ENCODE results near the gene HSD11B2. TPM values are rescaled to one million over a fixed set of nuclear protein-coding genes. Genes with fewer than 3 reads are reported as not detected.

HSD11B2 gene
- 38.7 and 44.5 TPM in 2 replicates for total RNA-seq
- long read RNA-seq, partial matches to known transcripts = 0 of 1 reads
- long read RNA-seq, other reads (novel, unspliced or antisense) = 1 of 1 reads

GRCh38 chr16:67430977-67431774 lies at the start of gene HSD11B2:
TSS of gene HSD11B2 (plus strand) at chr16:67431121. CDS start at chr16:67431249, 128 bp downstream.
- H3K36me3 Mint-ChIP-seq (ENCODE audit: insufficient read depth) = no peaks in the 10 kb centered on the region
- H3K27me3 Mint-ChIP-seq = peaks cover 26% of the 10 kb centered on the region
- H3K4me1 Mint-ChIP-seq (ENCODE audit: low read depth) = peaks cover 15% of the 10 kb centered on the region
- peak within 1 kb of the TSS; percentile 85 for H3K4me3 Mint-ChIP-seq (ENCODE audit: low read depth)
- TF ChIP-seq CTCF (IDR thresholded peaks at IDR 0.05; ENCODE audit: unreplicated experiment) = peak; percentile 23
- DNase-seq (ENCODE audit: low spot score, unreplicated experiment) = peak; percentile 56
- H3K27ac Mint-ChIP-seq = peak within 1 kb of the TSS; percentile 95
- no peaks in the 10 kb centered on the region for H3K9me3 Mint-ChIP-seq (ENCODE audit: low read depth)

- no peak overlapping the region for H3K4me3 Mint-ChIP-seq (ENCODE audit: low read depth)
- no peak for TF ChIP-seq CTCF (IDR thresholded peaks at IDR 0.05; ENCODE audit: unreplicated experiment)
- peaks cover 19% of the 10 kb centered on the region for H3K27me3 Mint-ChIP-seq
- H3K36me3 Mint-ChIP-seq (ENCODE audit: insufficient read depth) = no peaks in the 10 kb centered on the region
- no peak for DNase-seq (ENCODE audit: low spot score, unreplicated experiment)
- peaks cover 4% of the 10 kb centered on the region for H3K4me1 Mint-ChIP-seq (ENCODE audit: low read depth)
- H3K27ac Mint-ChIP-seq = no peak overlapping the region
- H3K9me3 Mint-ChIP-seq (ENCODE audit: low read depth) = no peaks in the 10 kb centered on the region
Observed at GRCh38 chr16:67383284-67383683, 47.6 kb upstream of the HSD11B2 start.

GRCh38 chr16:67384778-67385510 lies 46.0 kb upstream of the HSD11B2 start:
- Mint-ChIP-seq H3K27ac (no peak overlapping the region), H3K4me3 (ENCODE audit: low read depth) (no peak overlapping the region), H3K27me3 (peaks cover 23% of the 10 kb centered on the region), H3K4me1 (ENCODE audit: low read depth) (no peaks in the 10 kb centered on the region), H3K36me3 (ENCODE audit: insufficient read depth) (peaks cover 1% of the 10 kb centered on the region), H3K9me3 (ENCODE audit: low read depth) (no peaks in the 10 kb centered on the region)
- no peak for DNase-seq (ENCODE audit: low spot score, unreplicated experiment)
- TF ChIP-seq CTCF (IDR thresholded peaks at IDR 0.05; ENCODE audit: unreplicated experiment) = no peak

- TF ChIP-seq CTCF (IDR thresholded peaks at IDR 0.05; ENCODE audit: unreplicated experiment) = no peak
- H3K27ac Mint-ChIP-seq = no peak overlapping the region
- no peaks in the 10 kb centered on the region for H3K4me1 Mint-ChIP-seq (ENCODE audit: low read depth)
- peaks cover 1% of the 10 kb centered on the region for H3K36me3 Mint-ChIP-seq (ENCODE audit: insufficient read depth)
- no peak for DNase-seq (ENCODE audit: low spot score, unreplicated experiment)
- peaks cover 29% of the 10 kb centered on the region for H3K27me3 Mint-ChIP-seq
- no peaks in the 10 kb centered on the region for H3K9me3 Mint-ChIP-seq (ENCODE audit: low read depth)
- H3K4me3 Mint-ChIP-seq (ENCODE audit: low read depth) = no peak overlapping the region
Observed at GRCh38 chr16:67386861-67387455, 44.0 kb upstream of the HSD11B2 start.

- H3K27me3 Mint-ChIP-seq = peaks cover 33% of the 10 kb centered on the region
- H3K36me3 Mint-ChIP-seq (ENCODE audit: insufficient read depth) = peaks cover 1% of the 10 kb centered on the region
- no peak for DNase-seq (ENCODE audit: low spot score, unreplicated experiment)
Observed at GRCh38 chr16:67387479-67388079, 43.3 kb upstream of the HSD11B2 start.

More at GRCh38 chr16:67387479-67388079, 43.3 kb upstream of the HSD11B2 start:
- no peak for TF ChIP-seq CTCF (IDR thresholded peaks at IDR 0.05; ENCODE audit: unreplicated experiment)
- no peak overlapping the region for H3K4me3 Mint-ChIP-seq (ENCODE audit: low read depth)
- H3K27ac Mint-ChIP-seq = no peak overlapping the region
- H3K9me3 Mint-ChIP-seq (ENCODE audit: low read depth) = no peaks in the 10 kb centered on the region
- peaks cover 3% of the 10 kb centered on the region for H3K4me1 Mint-ChIP-seq (ENCODE audit: low read depth)
